H1 (cell line): Measurements from ENCODE around the gene TMEM63A. TPM values are rescaled to one million over a fixed set of nuclear protein-coding genes. Genes with fewer than 3 reads are reported as not detected.

ENCODE experiments used
- SIN3A ChIP-seq, 2 experiments: IDR thresholded peaks in 1 of 2; conservative IDR thresholded peaks in 1 of 2; 2 replicates each; pipeline ENCODE4 v1.6.1; 2011 to 2012; ENCODE audit warnings: low read length in 2 of 2, improper control_type of control experiment in 1 of 2, low read depth in 1 of 2, mild to moderate bottlenecking in 1 of 2
- SIX5 ChIP-seq: IDR thresholded peaks from 2 replicates; pipeline ENCODE4 v1.6.1; 2011; ENCODE audit warnings: mild to moderate bottlenecking, low read depth, low read length
- SP4 ChIP-seq: IDR thresholded peaks from 2 replicates; pipeline ENCODE4 v1.6.1; 2012; ENCODE audit warnings: low read length, inconsistent platforms
- ZNF274 ChIP-seq: IDR thresholded peaks from 2 replicates; pipeline ENCODE4 v1.7.0; 2012; ENCODE audit warnings: low read length, borderline replicate concordance; ENCODE audit errors: extremely low read depth
- polyA plus RNA-seq, 7 experiments: library from polyadenylated mRNA; depleted of rRNA in 3 of 7; stranded (reverse) in 5 of 7; unstranded in 2 of 7; fragments of >200 nt in 5 of 7; fragments of 200-250 nt in 2 of 7; gene quantifications; 1 replicate in 5 of 7; 2 replicates in 1 of 7; 4 replicates in 1 of 7; pipeline versions ENCODE4 v1.2.1 to v1.2.3, GENCODE V29; 2011 to 2013; ENCODE audit warnings: missing spikeins in 2 of 7, mixed read lengths in 2 of 7
- total RNA-seq: library from RNA; stranded (reverse); fragmentation: NEBNext Ultra II Directional; extraction: Animal tissue kit (Norgen Biotek cat#: 25700); gene quantifications from 2 replicates; pipeline ENCODE4 v1.2.1, GENCODE V29; 2021

TMEM63A gene
- total and polyA plus RNA-seq, 2 of the 8 experiments (the other 6 are each of a cell fraction or from before 2014, with no cell fraction given), result 26.1 to 55.4 TPM

DNA sequence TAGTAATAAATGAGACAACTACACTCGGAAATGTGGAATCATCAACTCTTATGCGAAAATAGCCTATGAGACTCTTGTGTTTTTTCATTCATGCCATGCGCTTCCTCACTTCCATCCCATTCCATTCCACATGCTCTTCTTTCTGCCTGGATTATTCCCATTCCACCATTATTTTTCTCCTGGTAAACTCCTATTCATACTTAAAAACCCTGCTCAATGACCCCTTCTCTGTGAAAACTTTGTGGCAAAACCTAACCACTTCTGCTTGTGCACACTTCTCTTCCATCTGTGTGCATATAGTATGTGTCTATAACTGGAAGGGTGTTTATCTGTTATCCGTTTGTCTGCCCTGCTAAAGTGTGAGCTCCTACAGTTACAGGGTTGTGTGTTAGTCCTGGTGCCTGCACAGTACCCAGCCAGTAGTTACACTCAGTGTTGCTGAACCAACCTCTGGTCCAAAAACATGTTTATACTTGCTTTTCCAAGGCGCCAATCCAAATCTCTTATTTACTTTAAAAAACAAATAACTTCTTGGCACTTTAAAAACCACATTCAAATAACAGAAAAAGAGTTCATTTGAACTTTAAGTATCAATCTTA lies 61.6 kb downstream of the TMEM63A start (continued):
- TF ChIP-seq SIN3A (conservative IDR thresholded peaks at IDR 0.05 in 1 of 2, IDR thresholded peaks at IDR 0.05 in 1 of 2; ENCODE audit: low read depth in 1 of 2, low read length in 2 of 2) (no peak), ZNF274 (no peak), SIX5 (no peak), SP4 (no peak)
